Glomerular visceral epithelial cell (primary cell): Measurements from ENCODE around the gene PTCH2.

Source experiments
- DNase-seq: peaks from one replicate; pipeline ENCODE4 v3.0.0-alpha.2; 2016; ENCODE audit errors: extremely low spot score

Gene PTCH2

DNA sequence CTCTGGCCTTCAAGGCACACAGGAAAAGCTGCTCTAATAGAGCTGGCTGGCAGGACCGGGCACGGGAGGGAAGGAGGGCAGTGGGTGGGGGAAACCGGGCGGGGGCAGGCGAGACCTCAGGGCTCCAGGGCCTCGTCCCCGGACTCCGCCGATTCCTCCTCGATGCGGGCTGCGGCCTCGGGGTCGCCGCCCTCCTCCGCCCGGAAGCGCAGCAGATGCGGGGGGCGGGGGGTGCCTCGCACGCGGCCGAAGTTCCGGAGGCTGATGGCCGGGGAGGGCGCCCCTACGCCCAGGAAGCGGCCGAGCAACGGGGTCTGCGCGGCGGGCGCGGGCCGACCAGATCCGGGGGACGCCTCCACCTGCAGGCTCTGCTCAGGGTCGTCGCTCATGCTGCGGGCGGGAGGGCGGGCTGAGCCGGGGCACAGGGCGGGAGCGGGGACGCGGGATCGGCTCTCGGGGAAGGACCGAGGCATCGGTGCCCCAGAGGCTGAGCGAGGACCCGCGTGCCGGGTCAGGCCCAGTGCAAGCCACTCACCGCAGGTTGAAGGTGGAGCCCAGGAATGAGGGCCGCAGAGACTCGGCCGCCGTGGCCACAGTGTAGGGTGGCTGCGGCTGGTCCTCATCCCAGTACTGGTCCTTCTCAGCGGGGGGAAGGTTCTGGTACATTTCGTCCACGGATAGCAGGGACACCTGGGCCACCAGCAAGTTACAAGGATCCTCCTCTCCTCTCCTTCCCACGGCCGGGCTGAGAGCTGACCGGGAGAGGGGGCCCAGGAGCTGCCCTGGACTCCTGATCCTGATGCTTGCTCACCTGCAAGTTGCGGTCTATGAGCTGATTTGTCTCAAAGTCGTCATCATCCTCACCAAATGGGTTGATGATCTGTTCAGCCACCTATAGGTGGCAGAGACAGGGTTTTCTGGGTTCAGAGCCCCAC lies 58.7 kb downstream of the PTCH2 start:
- DNase-seq: no peak

DNA sequence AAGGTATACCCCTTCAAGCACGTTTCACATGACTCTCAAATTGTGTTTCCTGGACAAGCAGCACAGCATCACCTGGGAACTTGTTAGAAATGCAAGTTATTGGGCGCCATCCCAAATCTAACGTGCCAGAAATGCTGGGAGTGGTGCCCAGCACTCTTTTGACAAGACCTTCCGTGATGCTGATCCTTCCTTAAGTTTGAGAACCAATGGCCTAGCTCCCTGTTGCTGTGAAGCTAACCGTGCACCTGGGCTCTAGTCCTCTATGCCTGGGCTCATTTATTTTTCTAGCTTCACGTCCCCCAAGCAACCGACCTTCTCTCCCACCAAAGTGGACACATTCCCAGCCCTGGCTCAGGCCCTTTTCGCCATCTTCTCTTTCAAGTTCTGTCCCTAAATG lies 59.4 kb downstream of the PTCH2 start:
- no peak for DNase-seq

DNA sequence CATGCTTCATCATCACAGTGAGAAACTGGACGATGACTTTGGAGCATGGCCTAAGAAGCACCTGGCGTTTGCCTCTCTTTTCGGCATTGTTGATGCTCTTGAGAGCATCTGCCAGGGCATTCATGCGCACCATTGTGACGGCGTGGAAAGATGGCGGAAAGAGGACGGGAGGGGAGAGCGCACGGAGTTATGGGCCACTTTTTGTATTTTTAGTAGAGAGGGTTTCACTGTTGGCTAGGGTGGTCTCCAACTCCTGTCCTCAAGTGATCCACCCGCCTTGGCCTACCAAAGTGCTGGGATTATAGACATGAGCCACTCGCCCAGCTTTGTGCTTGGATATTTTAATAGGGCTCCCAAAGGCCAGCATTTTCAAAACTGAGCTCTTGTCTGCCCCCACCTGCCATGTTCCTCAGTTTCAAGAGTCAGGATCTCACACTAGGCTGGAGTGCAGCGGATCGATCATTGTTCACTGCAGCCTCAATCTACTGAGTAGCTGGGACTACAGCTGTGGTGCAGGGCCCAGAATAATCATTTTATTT lies 62.4 kb downstream of the PTCH2 start:
- DNase-seq: no peak

DNA sequence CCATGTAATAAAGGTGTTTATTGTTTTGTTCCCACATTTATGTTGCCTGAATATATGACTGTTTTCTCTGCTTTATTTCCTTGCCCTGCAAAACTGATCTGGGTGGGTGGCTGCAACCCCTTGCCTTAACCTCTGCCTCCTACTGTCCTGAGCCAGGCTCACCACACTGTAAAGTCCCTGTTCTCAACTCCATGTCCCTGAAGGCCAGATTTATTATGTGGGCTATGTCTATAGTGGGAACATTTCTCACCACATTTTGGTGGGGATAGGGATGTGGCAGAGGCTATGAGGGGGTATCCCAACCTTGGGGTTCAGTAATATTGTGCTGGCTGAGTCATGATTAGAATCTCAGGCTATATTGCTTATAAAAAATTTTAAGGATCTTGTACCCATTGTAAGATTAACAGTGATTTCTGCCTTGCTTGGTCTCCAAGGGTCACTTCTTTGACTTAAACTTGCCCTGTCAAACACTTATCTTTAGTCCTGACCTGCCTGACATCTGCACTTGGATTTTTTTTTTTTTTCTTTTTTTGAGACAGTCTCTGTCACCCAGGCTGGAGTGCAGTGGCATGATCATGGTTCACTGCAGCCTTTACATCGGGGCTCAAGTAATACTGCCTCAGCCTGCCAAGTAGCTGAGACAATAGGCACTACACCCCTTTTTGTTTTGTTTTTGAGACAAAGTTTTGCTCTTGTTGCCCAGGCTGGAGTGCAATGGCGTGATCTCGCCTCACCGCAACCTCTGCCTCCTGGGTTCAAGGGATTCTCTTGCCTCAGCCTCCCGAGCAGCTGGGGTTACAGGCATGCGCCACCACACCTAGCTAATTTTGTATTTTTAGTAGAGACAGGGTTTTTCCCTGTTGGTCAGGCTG lies 64.1 kb downstream of the PTCH2 start:
- DNase-seq: no peak

DNA sequence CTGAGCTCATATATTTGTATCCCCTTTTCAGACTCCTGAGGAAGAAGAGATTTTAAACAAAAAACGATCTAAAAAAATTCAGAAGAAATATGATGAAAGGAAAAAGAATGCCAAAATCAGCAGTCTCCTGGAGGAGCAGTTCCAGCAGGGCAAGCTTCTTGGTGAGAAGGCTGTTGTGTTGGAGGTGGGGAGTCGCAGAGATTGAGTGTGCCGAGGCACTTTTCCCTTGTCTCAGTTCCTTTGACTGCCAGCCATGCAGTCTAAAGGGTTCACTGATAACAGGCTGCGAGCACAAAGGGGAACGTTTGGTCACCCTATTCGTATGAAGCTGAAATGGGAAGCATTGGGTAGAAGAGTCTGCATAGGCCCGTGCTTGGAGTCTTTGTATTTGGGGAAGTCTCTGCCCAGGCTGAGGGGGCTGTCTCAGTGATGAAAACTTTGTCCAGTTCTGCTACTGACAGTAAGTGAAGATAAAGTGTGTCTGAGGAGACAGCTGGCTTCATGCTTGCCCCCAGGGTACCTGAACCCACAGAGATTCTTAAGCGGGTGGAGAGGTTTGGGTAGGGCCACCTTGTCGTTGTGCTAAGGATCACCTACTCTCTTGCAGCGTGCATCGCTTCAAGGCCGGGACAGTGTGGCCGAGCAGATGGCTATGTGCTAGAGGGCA lies 65.0 kb downstream of the PTCH2 start:
- DNase-seq: no peak

DNA sequence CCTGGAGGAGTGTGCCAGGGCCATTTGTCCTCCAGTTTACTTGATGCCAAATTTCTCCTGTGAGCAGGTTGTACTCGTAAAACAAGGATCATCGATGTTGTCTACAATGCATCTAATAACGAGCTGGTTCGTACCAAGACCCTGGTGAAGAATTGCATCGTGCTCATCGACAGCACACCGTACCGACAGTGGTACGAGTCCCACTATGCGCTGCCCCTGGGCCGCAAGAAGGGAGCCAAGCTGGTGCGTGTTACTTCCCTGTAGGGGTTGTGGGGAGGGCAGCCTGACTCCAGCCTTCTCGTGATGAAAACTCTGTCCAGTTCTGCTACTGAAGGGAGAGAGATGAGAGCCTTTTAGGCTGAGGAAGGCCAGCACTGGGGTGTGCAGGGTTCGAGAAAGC lies 65.5 kb downstream of the PTCH2 start:
- no peak for DNase-seq

DNA sequence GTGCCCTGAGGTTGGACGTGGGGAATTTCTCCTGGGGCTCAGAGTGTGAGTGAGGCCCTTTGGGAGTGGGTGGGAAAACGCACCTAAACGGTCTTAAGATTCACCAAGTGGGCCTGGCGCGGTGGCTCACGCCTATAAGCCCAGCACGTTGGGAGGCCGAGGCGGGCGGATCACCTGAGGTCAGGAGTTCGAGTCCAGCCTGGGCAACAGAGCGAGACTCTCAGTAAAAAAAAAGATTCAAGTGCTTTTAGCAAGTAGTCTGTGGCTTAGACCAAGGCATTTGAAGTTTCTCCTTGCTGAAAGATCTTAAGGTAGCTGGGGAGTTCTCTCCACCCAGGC lies 66.4 kb downstream of the PTCH2 start:
- DNase-seq: no peak

DNA sequence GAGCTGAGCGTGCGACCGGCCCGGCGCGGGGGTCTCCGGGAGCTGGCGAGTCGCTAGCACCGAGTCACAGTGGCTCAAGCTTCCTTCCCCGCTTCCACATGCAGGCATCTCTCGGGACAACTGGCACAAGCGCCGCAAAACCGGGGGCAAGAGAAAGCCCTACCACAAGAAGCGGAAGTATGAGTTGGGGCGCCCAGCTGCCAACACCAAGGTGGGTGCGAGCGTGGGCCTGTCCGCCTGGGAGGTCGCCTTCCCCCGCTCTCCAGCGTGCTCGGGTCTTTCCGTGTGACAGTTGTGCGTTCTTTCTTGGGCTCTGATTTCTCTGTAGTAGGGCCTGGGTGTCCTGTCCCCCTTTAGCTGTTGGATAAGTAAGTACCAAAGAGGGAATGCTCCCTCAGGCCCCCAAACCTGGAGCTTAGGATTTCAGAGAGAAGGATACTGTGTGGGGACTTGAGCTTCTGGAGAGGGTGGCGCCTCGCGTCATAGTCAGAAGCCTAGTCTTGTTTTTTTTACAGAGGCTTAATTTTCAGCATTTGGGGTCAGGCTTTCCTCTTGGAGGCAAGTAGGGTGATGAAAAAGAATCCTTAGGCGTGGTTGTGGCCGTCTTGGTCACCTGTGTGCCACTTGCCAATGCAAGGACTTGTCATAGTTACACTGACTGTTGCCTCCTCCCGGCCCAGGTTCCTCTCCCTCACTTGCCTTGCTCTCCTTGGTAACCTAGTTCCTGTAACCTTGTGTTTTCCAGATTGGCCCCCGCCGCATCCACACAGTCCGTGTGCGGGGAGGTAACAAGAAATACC lies 66.9 kb downstream of the PTCH2 start:
- peak; percentile 35 for DNase-seq

DNA sequence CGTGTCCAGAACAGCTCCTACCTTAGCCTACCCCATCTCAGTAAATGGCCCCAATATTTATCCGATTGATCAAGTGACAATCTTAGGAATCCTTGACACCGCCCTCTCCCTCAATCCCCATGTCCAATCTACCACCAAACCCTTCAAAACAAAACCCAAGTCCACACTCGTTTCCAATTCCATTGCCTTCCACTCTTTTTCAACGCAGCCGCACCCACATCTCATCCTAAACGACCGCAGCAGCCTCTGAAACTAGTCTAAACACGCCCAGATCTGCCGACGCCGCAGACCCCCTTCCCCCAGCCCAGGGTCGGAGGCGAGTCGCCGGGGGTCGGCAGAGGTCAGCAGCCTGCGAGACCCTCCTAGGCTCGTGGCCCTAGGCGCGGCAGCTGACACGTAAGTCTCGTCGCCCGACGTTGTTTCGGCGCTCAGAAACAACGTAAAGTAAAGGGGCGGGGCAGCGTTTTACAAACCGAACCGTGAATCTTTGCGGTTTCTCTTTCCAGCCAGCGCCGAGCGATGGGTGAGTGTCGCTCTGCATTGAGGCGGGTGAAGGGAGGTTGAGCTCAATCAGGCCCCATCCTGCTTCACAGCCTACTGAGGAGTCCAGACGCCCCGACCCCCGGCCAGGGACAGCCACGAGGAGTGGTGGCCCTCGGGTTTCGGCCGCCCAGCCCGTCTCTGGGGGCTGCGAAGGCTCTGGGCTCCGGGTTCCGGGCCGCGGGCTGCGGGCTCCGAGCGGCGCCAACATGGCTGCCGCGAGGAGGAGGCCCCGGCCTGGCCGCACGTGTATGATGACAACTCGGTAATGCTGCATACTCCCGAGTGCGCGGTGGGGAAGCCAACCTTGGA lies 67.7 kb downstream of the PTCH2 start, which contains the start of gene RPS8:
Gene RPS8 (plus strand): TSS at position 463 of the 852 bp plus-strand sequence. CDS start 57 bp downstream, at position 520.
- peak; percentile 91 for DNase-seq
